ENCODE results near the gene TGM1.
"Not testable (repeated sequence)": the region's sequence is repeated elsewhere in the genome, so short reads cannot be mapped to it uniquely, and the experiment has no call there.

The TGM1 gene

GRCh38 chr14:24232121-24232644, 30.8 kb downstream of the TGM1 start, which contains the start of gene NEDD8:
NEDD8 (minus strand) TSS chr14:24232367; CDS start chr14:24232267, 100 bp downstream.
- peak; percentile 79 for DNase-seq

DNA sequence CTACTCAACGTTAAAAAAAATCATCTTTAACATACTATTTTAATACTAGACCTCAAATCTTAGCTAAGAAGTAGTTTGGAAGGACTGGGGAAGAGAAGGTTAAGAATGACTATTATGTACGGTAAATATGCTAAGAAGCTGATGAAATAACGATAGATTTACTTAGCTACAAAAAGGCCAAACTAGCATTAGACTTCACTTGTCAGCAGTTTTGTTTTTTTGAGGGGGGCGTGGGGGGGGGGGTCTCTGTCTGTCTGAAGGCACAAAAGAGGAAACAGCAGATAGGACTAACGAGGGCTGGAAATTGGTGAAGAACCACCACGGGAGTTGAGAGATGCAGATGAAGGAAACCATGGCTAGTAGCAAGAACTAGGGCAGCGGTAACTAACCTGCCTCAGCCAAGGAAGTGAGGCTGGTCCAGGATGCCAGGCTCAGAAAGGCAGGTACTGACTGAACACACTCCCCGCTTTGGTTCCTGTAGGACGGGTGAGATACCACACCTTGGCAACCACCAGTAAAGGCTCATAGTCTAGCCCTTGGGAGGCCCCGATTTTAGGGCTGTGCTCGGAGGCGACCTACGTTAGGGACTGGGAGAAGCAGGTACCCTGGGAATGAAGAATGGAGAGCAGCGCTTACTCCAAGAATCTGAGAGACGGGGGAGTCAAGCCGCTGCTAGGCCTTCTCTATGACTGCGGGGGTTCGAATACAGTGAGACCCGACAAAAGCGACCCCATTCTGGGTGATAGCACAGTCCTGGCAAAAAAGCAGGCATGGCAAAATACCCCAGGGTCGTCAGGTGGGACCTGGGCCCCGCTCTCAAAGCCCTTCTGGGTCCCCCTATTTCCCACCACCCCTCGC, 31.5 kb downstream of the TGM1 start:
- no peak for DNase-seq

DNA sequence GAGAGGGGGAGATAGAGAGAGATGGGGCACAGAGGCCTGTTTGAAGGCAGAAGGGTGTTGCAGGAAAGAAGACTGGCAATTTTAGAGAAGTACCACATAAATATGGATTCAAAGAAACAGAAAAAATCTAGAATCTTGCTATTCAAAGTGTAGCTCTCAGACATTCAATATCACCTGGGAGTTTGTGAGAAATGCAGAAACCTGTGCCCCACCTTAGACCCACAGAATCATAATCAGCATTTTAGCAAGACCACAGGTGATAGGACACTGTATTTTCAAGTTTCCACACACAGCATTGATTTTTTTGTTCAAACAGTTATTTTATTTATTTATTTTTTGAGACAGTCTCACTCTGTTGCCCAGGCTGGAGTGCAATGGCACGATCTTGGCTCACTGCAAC, 34.1 kb downstream of the TGM1 start:
- no peak for DNase-seq

DNA sequence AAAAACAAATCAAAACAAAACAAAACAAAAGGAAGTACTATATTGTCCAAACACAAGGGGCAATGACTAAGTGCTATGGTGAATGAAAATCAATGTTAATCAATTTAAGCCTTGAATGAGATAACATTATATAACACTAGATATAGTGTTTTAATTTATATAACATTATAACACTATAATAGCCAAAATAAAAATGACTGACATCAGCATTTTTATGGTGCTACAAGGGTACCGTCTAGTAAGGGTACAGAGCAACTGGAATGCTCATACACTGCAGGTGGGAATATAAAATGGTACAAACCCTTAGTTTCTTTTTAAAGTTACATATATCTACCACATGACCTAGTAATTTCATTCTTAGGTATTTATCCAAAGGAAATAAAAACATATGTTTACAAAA, 36.5 kb downstream of the TGM1 start:
- no peak for DNase-seq

GRCh38 chr14:24224618-24225071, 38.3 kb downstream of the TGM1 start:
- DNase-seq: no peak

DNA sequence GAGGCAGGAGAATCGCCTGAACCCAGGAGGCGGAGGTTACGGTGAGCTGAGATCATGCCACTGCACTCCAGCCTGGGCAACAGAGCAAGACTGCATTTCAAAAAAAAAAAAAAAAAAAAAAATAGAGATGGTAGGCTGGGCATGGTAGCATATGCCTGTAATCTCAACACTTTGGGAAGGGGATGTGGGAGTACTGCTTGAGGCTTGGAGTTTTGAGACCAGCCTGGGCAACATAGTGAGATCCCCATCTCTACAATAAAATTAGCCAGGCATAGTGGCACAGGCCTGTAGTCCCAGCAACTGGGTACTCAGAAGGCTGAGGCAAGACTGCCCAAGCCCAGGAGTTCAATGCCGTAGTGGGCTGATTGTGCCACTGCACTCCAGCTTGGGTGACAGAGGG, 40.0 kb downstream of the TGM1 start:
- DNase-seq: not testable (repeated sequence)

GRCh38 chr14:24219521-24219920, 43.5 kb downstream of the TGM1 start:
- DNase-seq: no peak

DNA sequence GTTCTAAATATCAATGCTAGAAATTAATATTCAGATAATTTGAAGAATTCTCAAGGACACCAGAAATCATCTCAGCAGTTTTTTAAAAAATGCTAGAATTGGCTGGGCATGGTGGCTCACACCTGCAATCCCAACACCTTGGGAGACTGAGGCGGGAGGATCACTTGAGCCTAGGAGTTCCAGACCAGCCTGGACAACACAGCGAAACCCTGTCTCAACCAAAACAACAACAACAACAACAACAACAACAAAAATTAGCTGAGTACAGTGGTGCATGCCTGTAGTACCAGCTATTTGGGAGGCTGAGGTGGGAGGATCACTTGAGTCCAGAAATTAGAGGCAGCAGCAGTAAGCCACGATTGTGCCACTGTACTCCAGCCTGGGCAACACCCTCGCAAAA, 43.9 kb downstream of the TGM1 start:
- no peak for DNase-seq

- not testable (repeated sequence) for DNase-seq
Observed at GRCh38 chr14:24216876-24217275, 46.1 kb downstream of the TGM1 start.

DNA sequence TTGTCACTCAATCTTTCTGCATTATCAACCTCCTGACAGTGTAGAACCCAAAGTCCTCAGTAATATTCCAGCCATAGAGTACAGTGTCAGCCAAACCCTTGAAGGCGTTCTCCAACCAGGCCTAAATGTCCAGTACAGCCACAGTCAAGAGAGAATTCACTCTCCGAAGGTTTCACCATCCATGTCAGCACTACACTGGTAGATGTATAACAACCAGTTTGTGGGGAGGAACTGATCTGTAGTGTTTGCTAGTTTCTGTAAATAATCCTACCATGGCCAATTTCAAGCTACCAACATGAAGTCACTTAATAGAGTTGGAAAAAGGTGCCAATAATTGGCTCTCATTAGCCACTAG, 46.7 kb downstream of the TGM1 start:
- DNase-seq: no peak

GRCh38 chr14:24215495-24216344, 47.3 kb downstream of the TGM1 start, which contains the start of gene MDP1:
MDP1 (minus strand) TSS chr14:24216066; CDS start chr14:24215955, 111 bp downstream.
- DNase-seq: peak; percentile 78

DNA sequence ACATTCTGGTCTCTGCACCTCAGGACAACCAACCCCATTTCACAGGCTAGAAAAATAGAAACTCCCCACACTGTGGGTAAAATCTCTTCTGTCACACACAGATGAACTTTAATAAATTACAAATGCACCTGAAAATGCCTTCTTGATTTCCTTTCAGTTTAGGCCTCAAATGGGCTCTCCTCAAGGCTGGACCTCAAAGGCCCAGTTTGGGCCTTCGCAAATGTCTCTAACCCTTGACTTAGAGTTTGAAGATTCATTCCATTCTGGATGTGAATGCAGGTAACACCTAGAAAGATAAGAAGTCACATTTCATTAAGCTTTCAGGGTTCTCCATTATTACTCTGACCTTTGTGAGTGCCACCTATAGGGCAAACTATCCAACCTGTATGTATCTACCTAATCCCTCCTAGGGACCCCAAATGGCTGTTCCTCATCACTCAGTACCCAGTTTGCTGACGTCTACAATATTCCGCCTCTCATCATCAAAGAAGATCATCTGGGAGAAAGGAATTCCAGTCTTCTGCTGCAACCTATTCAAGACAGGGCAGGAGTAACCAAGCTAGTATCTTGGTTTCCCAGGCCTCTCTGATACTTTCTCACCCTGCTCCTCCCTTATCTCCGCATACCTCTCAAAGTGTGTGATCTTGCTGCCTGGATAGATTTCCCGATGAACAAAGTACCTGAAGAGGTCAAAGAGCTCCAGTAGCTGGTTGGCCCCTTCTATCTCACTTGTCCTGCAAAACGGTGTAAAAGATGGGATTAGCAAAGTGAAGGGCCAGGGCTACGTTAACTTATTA, 48.9 kb downstream of the TGM1 start:
- no peak for DNase-seq

DNA sequence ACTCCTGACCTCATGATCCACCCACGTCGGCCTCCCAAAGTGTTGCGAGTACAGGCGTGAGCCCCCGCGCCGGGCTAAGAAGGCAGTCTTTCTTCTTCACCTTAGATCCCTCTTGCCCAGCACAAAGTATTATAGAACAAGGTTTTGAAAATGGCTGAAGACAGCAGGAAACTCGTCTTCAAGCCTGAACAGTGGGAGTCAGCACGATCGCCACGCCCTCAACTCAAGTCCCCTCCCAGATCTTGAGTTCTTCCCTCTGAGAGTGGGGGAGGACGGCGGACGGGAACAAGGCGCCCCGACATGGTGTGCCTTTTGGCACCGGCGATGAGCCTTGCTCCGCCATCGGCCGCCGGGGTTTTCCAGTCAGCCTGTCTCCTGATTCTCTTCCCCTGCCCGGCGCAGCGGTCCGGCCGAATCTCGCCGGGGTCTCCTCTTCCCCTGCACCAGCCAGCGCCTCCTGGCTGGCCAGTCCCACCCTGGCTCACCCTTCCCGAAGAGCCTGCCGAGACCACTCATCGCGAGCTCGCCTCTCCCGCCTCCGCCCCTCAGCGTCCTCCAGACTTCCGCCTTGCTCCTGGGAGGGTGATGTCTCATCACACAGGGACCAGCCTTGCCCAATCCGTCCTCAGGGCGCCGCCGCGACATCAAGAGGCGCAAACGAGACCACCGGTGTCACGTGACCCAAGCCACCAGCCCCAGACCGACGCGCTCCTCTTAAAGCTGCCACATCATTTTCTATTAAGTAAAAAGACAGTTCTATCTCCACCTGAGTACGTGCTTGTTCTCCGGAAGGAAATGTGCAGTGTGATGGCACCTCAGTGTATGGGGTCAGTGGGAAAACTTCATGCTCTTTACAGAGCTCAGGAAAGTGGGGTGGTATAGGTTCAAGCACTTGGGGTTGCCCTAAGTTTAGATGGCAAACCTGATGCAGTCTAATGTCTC, 49.8 kb downstream of the TGM1 start, which contains the start of gene CHMP4A:
TSS of gene CHMP4A (minus strand) at position 565 of the 942 bp plus-strand sequence. CDS start at position 516, 49 bp downstream.
- DNase-seq: peak; percentile 94

GRCh38 chr14:24211311-24211710, 51.7 kb downstream of the TGM1 start:
- no peak for DNase-seq

GRCh38 chr14:24207625-24208024, 55.4 kb downstream of the TGM1 start:
- DNase-seq: no peak

- DNase-seq: no peak
Observed at GRCh38 chr14:24207104-24207551, 55.8 kb downstream of the TGM1 start.

- DNase-seq: no peak
Observed at GRCh38 chr14:24206260-24207103, 56.5 kb downstream of the TGM1 start.

GRCh38 chr14:24204163-24205146, 58.5 kb downstream of the TGM1 start:
- no peak for DNase-seq
